ENCODE measurements around the gene WDR18.

Gene WDR18

DNA sequence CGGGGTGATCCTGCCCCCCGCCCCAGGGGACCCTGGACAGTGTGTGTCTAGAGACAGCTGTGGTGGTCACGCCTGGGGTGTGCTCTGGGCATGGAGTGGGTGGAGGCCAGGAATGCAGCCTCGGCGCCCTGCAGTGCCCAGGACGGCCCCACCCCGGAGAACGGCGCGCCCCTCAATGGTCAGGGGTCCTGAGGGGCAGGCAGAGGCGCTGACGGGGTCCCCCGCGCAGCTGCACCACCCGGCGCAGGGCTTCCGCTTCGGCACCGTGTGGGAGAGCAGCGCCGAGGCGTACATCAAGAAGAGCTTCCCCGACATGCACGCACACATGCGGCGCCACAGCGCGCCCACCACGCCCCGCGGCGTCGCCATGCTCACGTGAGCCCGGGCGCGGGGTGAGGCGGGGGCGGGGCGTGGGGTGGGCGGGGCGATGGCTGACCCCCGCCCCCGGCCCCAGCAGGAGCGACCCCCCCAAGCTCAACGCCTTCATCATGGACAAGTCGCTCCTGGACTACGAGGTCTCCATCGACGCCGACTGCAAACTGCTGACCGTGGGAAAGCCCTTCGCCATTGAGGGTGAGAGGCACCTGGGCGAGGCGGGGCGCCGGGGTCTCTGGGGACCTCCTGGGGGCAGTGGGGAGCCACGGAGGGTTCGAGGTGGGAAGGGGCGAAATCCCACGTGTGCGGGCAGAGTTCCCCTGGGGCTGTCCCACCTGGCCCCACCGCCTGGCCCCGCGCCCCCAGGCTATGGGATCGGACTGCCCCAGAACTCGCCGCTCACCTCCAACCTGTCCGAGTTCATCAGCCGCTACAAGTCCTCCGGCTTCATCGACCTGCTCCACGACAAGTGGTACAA lies 23.5 kb downstream of the WDR18 start:
- no peak for DNase-seq (ENCODE audit: low read depth in 1 of 2, low spot score in 1 of 2)
- peaks cover 4% of the 10 kb centered on the region for H3K27me3 ChIP-seq (ENCODE audit: insufficient read depth, poor library complexity, severe bottlenecking)
- H3K27ac ChIP-seq (replicated peaks): no peak overlapping the region
- TF ChIP-seq POLR2AphosphoS5 (IDR thresholded peaks at IDR 0.05; ENCODE audit: low read depth): no peak
- no peak for TF ChIP-seq GABPA (IDR thresholded peaks at IDR 0.05; ENCODE audit: low read depth)
- TF ChIP-seq REST (IDR thresholded peaks at IDR 0.05; ENCODE audit: insufficient replicate concordance, low read depth): no peak
- TF ChIP-seq, protein P1, sequence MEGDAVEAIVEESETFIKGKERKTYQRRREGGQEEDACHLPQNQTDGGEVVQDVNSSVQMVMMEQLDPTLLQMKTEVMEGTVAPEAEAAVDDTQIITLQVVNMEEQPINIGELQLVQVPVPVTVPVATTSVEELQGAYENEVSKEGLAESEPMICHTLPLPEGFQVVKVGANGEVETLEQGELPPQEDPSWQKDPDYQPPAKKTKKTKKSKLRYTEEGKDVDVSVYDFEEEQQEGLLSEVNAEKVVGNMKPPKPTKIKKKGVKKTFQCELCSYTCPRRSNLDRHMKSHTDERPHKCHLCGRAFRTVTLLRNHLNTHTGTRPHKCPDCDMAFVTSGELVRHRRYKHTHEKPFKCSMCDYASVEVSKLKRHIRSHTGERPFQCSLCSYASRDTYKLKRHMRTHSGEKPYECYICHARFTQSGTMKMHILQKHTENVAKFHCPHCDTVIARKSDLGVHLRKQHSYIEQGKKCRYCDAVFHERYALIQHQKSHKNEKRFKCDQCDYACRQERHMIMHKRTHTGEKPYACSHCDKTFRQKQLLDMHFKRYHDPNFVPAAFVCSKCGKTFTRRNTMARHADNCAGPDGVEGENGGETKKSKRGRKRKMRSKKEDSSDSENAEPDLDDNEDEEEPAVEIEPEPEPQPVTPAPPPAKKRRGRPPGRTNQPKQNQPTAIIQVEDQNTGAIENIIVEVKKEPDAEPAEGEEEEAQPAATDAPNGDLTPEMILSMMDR (IDR thresholded peaks at IDR 0.05; ENCODE audit: insufficient read depth, low read length): no peak
- TF ChIP-seq SPI1 (IDR thresholded peaks at IDR 0.05; ENCODE audit: borderline replicate concordance, low read depth): no peak
- H3K4me3 ChIP-seq (replicated peaks; ENCODE audit: insufficient read depth, low read length): no peak overlapping the region

GRCh38 chr19:1008268-1009040 lies 24.3 kb downstream of the WDR18 start:
- Histone ChIP-seq H3K27me3 (ENCODE audit: insufficient read depth, poor library complexity, severe bottlenecking) (peaks cover 4% of the 10 kb centered on the region), H3K4me3 (replicated peaks; ENCODE audit: insufficient read depth, low read length) (no peak overlapping the region), H3K27ac (replicated peaks) (no peak overlapping the region)
- TF ChIP-seq, protein P1 (IDR thresholded peaks at IDR 0.05; ENCODE audit: insufficient read depth, low read length): no peak
- TF ChIP-seq REST (IDR thresholded peaks at IDR 0.05; ENCODE audit: insufficient replicate concordance, low read depth): no peak
- no peak for TF ChIP-seq SPI1 (IDR thresholded peaks at IDR 0.05; ENCODE audit: borderline replicate concordance, low read depth)
- TF ChIP-seq GABPA (IDR thresholded peaks at IDR 0.05; ENCODE audit: low read depth): no peak
- TF ChIP-seq POLR2AphosphoS5 (IDR thresholded peaks at IDR 0.05; ENCODE audit: low read depth): no peak
- no peak for DNase-seq (ENCODE audit: low read depth in 1 of 2, low spot score in 1 of 2)

DNA sequence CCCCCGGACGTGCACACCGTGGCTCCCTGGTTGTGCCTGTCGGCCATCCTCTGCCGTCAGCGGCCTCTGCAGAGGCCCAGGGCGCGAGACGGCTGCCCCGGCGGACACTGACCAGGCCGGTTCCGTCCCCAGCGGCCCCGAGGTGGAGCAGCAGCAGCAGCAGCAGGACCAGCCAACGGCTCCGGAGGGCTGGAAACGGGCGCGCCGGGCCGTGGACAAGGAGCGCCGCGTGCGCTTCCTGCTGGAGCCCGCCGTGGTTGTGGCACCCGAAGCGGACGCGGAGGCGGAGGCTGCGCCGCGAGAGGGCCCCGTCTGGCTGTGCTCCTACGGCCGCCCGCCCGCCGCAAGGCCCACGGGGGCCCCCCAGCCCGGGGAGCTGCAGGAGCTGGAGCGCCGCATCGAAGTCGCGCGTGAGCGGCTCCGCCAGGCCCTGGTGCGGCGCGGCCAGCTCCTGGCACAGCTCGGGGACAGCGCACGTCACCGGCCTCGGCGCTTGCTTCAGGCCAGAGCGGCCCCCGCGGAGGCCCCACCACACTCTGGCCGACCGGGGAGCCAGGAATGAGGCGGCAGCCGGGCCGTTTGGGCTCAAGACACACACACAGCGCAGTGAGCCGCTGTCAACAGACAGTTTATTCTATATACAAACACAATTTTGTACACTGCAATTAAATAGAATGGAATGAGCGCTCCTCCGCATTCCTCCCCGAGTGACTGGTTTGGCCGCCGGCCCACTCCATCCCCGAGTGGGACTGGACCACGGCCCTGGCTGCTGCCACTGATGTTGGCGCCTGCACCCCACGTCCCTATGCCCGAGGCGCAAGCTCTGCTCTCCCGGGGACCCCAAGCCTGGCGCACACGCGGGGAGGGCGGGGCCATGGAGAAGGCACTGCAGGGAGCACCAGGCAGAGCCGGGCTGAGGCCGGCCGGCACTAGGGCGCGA lies 25.2 kb downstream of the WDR18 start:
- H3K27me3 ChIP-seq (ENCODE audit: insufficient read depth, poor library complexity, severe bottlenecking): no peaks in the 10 kb centered on the region
- no peak for TF ChIP-seq GABPA (IDR thresholded peaks at IDR 0.05; ENCODE audit: low read depth)
- TF ChIP-seq POLR2AphosphoS5 (IDR thresholded peaks at IDR 0.05; ENCODE audit: low read depth): peak; percentile 54; the same call in 1 of the 2 replicates
- DNase-seq (ENCODE audit: low read depth in 1 of 2, low spot score in 1 of 2): no peak
- H3K4me3 ChIP-seq (replicated peaks; ENCODE audit: insufficient read depth, low read length): no peak overlapping the region
- H3K27ac ChIP-seq (replicated peaks): no peak overlapping the region

Measured in HL-60 (cell line).